ENCODE data around the gene TOX3.

The TOX3 gene

GRCh38 chr16:52563767-52564611 lies 17.0 kb upstream of the TOX3 start:
- DNase-seq (ENCODE audit: low read depth), result no peak

GRCh38 chr16:52562770-52563169 lies 15.8 kb upstream of the TOX3 start:
- DNase-seq (ENCODE audit: low read depth), result no peak

GRCh38 chr16:52561910-52562741 lies 15.2 kb upstream of the TOX3 start:
- no peak for DNase-seq (ENCODE audit: low read depth)

GRCh38 chr16:52558448-52558847 lies 11.5 kb upstream of the TOX3 start:
- DNase-seq (ENCODE audit: low read depth), result no peak

- DNase-seq (ENCODE audit: low read depth), result no peak
Measured at GRCh38 chr16:52557236-52557635, 10.3 kb upstream of the TOX3 start.

GRCh38 chr16:52556083-52556482 lies 9.1 kb upstream of the TOX3 start:
- no peak for DNase-seq (ENCODE audit: low read depth)

- DNase-seq (ENCODE audit: low read depth), result no peak
Measured at GRCh38 chr16:52555572-52555971, 8.6 kb upstream of the TOX3 start.

- DNase-seq (ENCODE audit: low read depth), result no peak
Measured at GRCh38 chr16:52554334-52554733, 7.4 kb upstream of the TOX3 start.

- DNase-seq (ENCODE audit: low read depth), result no peak
Measured at GRCh38 chr16:52553322-52553721, 6.4 kb upstream of the TOX3 start.

GRCh38 chr16:52552643-52553042 lies 5.7 kb upstream of the TOX3 start:
- no peak for DNase-seq (ENCODE audit: low read depth)

- DNase-seq (ENCODE audit: low read depth), result no peak
Measured at GRCh38 chr16:52549011-52549692, 2.2 kb upstream of the TOX3 start.

- no peak for DNase-seq (ENCODE audit: low read depth)
Measured at GRCh38 chr16:52548261-52549010, 1.5 kb upstream of the TOX3 start.

GRCh38 chr16:52547834-52548215 lies 882 bp upstream of the TOX3 start:
- DNase-seq (ENCODE audit: low read depth), result no peak

GRCh38 chr16:52546291-52547003 lies 496 bp downstream of the TOX3 start:
- no peak for DNase-seq (ENCODE audit: low read depth)

- DNase-seq (ENCODE audit: low read depth), result no peak
Measured at GRCh38 chr16:52545898-52546266, 1.1 kb downstream of the TOX3 start.

GRCh38 chr16:52545222-52545897 lies 1.6 kb downstream of the TOX3 start:
- DNase-seq (ENCODE audit: low read depth), result no peak

- no peak for DNase-seq (ENCODE audit: low read depth)
Measured at GRCh38 chr16:52544703-52545102, 2.2 kb downstream of the TOX3 start.

GRCh38 chr16:52543654-52544053 lies 3.3 kb downstream of the TOX3 start:
- DNase-seq (ENCODE audit: low read depth), result no peak

GRCh38 chr16:52540910-52541309 lies 6.0 kb downstream of the TOX3 start:
- no peak for DNase-seq (ENCODE audit: low read depth)

GRCh38 chr16:52539191-52539590 lies 7.8 kb downstream of the TOX3 start:
- no peak for DNase-seq (ENCODE audit: low read depth)

- DNase-seq (ENCODE audit: low read depth), result no peak
Measured at GRCh38 chr16:52538511-52538910, 8.4 kb downstream of the TOX3 start.

Data from activated T-helper 1 cell treated with Interleukin-2 at 50 U/mL for 16 hours (primary cell).